Measurements from ENCODE around the gene ARID3B. TPM values are rescaled to one million over a fixed set of nuclear protein-coding genes. Genes with fewer than 3 reads are reported as not detected.

ARID3B gene
- total RNA-seq, 2 experiments from 2014 or later, result 3.2 to 7.5 TPM

DNA sequence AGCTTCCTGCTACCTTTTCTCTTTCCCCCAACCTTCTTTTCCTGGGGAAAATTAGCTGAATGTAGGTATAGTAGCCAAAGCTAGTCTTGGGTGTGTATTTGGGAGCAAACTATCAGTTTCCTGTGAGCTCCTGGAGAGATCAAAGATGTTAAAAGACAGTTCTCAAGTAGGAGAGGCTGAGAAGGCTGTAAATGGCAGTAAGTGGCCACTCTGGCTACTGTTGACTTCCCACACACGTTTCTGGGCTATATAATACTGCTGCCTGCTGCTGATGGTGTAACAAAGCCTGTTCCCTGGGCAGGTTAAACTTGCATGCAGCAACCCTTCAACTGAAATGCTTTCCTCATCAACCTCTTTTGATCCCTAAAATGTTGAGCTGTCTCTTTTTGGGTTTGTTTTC is 27.6 kb downstream of the ARID3B start:
- Histone ChIP-seq H3K79me2 (ENCODE audit: insufficient read depth, low read depth, low read length) (no peaks in the 10 kb centered on the region), H4K20me1 (ENCODE audit: insufficient read depth, low read length) (no peaks in the 10 kb centered on the region; the same call in 1 of the 2 replicates), H3K4me1 (ENCODE audit: insufficient read depth, low read length, poor library complexity, severe bottlenecking) (no peaks in the 10 kb centered on the region), H3K9me3 (ENCODE audit: low read length) (no peaks in the 10 kb centered on the region), H2AFZ (ENCODE audit: low read length) (no peak overlapping the region), H3K27ac (ENCODE audit: low read depth, low read length, poor library complexity, severe bottlenecking) (no peak overlapping the region), H3K4me3 (ENCODE audit: low read depth, low read length, poor library complexity, severe bottlenecking) (no peak overlapping the region), H3K36me3 (ENCODE audit: insufficient read depth, low read length) (no peaks in the 10 kb centered on the region), H3K9me2 (ENCODE audit: insufficient read depth, low read length) (no peaks in the 10 kb centered on the region), H3K4me2 (ENCODE audit: low read length) (no peak overlapping the region)
- POLR2A ChIA-PET, result interaction anchor here (0.6 kb wide), 1 partner anchor 12 kb away, joined by 4 read pairs; no protein-coding TSS in a partner anchor
- intact Hi-C loops (cut with micrococcal nuclease; ENCODE audit: unreplicated experiment), result no loop called here
- CTCF ChIA-PET (ENCODE audit: unreplicated experiment), result interaction anchor here (0.6 kb wide), 1 partner anchor 29 kb away, joined by 3 read pairs; no protein-coding TSS in a partner anchor
- TF ChIP-seq EZH2phosphoT487 (IDR thresholded peaks at IDR 0.05; ENCODE audit: borderline replicate concordance, low read depth, low read length), result no peak
- TF ChIP-seq, protein P1, sequence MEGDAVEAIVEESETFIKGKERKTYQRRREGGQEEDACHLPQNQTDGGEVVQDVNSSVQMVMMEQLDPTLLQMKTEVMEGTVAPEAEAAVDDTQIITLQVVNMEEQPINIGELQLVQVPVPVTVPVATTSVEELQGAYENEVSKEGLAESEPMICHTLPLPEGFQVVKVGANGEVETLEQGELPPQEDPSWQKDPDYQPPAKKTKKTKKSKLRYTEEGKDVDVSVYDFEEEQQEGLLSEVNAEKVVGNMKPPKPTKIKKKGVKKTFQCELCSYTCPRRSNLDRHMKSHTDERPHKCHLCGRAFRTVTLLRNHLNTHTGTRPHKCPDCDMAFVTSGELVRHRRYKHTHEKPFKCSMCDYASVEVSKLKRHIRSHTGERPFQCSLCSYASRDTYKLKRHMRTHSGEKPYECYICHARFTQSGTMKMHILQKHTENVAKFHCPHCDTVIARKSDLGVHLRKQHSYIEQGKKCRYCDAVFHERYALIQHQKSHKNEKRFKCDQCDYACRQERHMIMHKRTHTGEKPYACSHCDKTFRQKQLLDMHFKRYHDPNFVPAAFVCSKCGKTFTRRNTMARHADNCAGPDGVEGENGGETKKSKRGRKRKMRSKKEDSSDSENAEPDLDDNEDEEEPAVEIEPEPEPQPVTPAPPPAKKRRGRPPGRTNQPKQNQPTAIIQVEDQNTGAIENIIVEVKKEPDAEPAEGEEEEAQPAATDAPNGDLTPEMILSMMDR (conservative IDR thresholded peaks at IDR 0.05; ENCODE audit: low read length), result no peak
- no peak for DNase-seq (ENCODE audit: low spot score)
- BruUV-seq (replicated peaks), result no TSS peak

DNA sequence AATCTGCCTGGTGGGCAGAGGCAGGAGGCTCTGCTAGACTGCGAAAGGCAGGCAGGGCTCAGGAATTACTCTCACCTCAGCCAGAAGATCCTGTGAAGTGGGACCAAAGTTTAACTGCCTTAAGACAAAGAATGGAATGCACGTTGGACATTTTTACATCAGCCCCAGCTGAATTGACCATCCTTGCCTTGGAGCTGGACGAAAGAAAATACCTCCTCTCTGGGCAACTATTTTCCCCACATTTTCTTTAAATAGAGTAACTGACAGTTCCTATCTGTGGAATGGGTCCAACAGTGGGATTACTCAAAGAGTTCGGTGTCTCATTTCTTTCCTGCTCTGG is 28.7 kb downstream of the ARID3B start:
- H4K20me1 ChIP-seq (ENCODE audit: insufficient read depth, low read length), result no peaks in the 10 kb centered on the region; the same call in 1 of the 2 replicates

DNA sequence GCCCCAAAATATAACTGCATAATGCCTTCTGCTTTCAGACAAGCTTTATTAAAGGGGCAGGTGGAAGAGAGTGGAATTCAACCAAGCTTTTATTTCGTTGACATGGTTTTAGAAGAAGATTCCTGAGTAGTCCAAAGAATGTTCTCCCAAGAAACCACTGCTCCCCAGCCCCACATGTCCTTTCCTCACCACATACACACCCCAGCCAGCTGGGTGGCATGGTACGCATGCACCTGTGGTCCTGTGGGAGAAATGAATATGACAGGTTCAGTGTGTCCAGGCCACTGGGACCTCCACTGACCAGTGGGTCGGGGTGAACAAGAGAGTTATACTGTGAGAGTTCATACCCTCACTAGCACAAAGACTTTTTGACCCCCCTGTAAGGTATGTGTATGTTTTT is 30.2 kb downstream of the ARID3B start:
- Histone ChIP-seq H3K9me3 (ENCODE audit: low read length) (no peaks in the 10 kb centered on the region), H3K27ac (ENCODE audit: low read depth, low read length, poor library complexity, severe bottlenecking) (no peak overlapping the region), H3K36me3 (ENCODE audit: insufficient read depth, low read length) (no peaks in the 10 kb centered on the region), H3K9me2 (ENCODE audit: insufficient read depth, low read length) (no peaks in the 10 kb centered on the region), H3K4me2 (ENCODE audit: low read length) (no peak overlapping the region), H4K20me1 (ENCODE audit: insufficient read depth, low read length) (no peaks in the 10 kb centered on the region; the same call in 1 of the 2 replicates), H2AFZ (ENCODE audit: low read length) (no peak overlapping the region), H3K4me3 (ENCODE audit: low read depth, low read length, poor library complexity, severe bottlenecking) (no peak overlapping the region), H3K4me1 (ENCODE audit: insufficient read depth, low read length, poor library complexity, severe bottlenecking) (no peaks in the 10 kb centered on the region), H3K79me2 (ENCODE audit: insufficient read depth, low read depth, low read length) (no peaks in the 10 kb centered on the region)
- ChIA-PET CTCF (ENCODE audit: unreplicated experiment) (no interaction called here), POLR2A (interaction anchor here (0.7 kb wide), 1 partner anchor 20 kb away, joined by 3 read pairs; no protein-coding TSS in a partner anchor)
- intact Hi-C loops (cut with micrococcal nuclease; ENCODE audit: unreplicated experiment), result no loop called here
- no peak for DNase-seq (ENCODE audit: low spot score)
- TF ChIP-seq EZH2phosphoT487 (IDR thresholded peaks at IDR 0.05; ENCODE audit: borderline replicate concordance, low read depth, low read length), result no peak
- TF ChIP-seq, protein P1 (conservative IDR thresholded peaks at IDR 0.05; ENCODE audit: low read length), result no peak
- BruUV-seq (replicated peaks), result no TSS peak

More for the DNA sequence above, 28.7 kb downstream of the ARID3B start:
- TF ChIP-seq, protein P1 (conservative IDR thresholded peaks at IDR 0.05; ENCODE audit: low read length), result no peak
- TF ChIP-seq EZH2phosphoT487 (IDR thresholded peaks at IDR 0.05; ENCODE audit: borderline replicate concordance, low read depth, low read length), result no peak
- intact Hi-C loops (cut with micrococcal nuclease; ENCODE audit: unreplicated experiment), result no loop called here
- Histone ChIP-seq H2AFZ (ENCODE audit: low read length) (no peak overlapping the region), H3K9me3 (ENCODE audit: low read length) (no peaks in the 10 kb centered on the region), H3K4me3 (ENCODE audit: low read depth, low read length, poor library complexity, severe bottlenecking) (no peak overlapping the region), H3K27ac (ENCODE audit: low read depth, low read length, poor library complexity, severe bottlenecking) (no peak overlapping the region), H3K79me2 (ENCODE audit: insufficient read depth, low read depth, low read length) (no peaks in the 10 kb centered on the region), H3K9me2 (ENCODE audit: insufficient read depth, low read length) (no peaks in the 10 kb centered on the region), H3K4me2 (ENCODE audit: low read length) (no peak overlapping the region), H3K4me1 (ENCODE audit: insufficient read depth, low read length, poor library complexity, severe bottlenecking) (no peaks in the 10 kb centered on the region), H3K36me3 (ENCODE audit: insufficient read depth, low read length) (no peaks in the 10 kb centered on the region)
- BruUV-seq (replicated peaks), result no TSS peak
- ChIA-PET CTCF (ENCODE audit: unreplicated experiment) (no interaction called here), POLR2A (interaction anchor here (0.6 kb wide), 1 partner anchor 36 kb away, joined by 5 read pairs; no protein-coding TSS in a partner anchor)
- no peak for DNase-seq (ENCODE audit: low spot score)
